NCI-H1930 (cell line): ENCODE measurements around the gene KATNBL1.
"Not testable (repeated sequence)": the region's sequence is repeated elsewhere in the genome, so short reads cannot be mapped to it uniquely, and the experiment has no call there.

ENCODE experiments used
- DNase-seq, 2 experiments: peaks; one replicate each; lab custom pipeline; 2025; lab: John Stamatoyannopoulos, UW

KATNBL1 gene

GRCh38 chr15:34203305-34203704, 6.6 kb downstream of the KATNBL1 start:
- no peak for DNase-seq

- not testable (repeated sequence) for DNase-seq
Measured at GRCh38 chr15:34193272-34193671, 16.6 kb downstream of the KATNBL1 start.

GRCh38 chr15:34188711-34189110, 21.2 kb downstream of the KATNBL1 start:
- DNase-seq = no peak

DNA sequence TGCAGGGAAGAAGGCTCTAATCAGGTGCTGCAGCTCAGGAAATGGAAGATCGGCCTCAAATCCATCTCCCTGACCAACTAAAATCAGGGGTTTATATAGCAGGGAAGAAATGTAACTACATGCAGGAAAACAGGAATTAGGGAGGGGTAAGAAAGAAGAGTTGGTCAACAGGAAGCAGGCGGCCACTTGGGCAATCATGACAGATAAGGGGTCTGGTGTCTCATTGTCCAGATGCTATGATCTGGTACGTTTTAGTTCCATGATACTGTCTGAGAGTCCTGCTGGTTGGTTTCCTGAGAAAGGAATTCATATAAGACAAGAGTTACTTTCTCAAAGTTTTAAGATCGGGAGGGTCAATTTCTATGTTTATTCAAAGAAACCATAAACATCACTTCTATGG, 24.2 kb downstream of the KATNBL1 start:
- DNase-seq = no peak

DNA sequence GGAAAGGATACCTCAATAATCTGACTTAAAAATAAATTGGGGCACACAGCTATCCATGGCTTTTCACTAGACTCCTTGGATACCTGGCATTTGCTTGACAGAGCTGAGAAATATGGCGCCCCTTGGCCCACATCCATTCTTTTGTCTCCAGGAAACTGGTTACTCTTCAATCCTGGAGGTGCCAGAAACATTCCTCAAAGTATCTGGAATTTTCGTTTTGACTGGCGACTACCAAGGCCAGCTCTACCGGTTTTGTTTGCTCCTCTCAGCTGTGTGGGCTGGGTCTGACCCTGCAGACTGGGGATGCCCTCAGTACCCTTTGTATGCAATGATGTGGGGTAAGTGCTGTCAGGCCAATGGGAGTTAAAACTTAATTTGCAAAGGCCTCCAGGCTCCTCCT, 27.0 kb downstream of the KATNBL1 start:
- DNase-seq = no peak

- DNase-seq = no peak
Measured at GRCh38 chr15:34179234-34179633, 30.7 kb downstream of the KATNBL1 start.

- not testable (repeated sequence) for DNase-seq
Measured at GRCh38 chr15:34165987-34166573, 43.8 kb downstream of the KATNBL1 start.

DNA sequence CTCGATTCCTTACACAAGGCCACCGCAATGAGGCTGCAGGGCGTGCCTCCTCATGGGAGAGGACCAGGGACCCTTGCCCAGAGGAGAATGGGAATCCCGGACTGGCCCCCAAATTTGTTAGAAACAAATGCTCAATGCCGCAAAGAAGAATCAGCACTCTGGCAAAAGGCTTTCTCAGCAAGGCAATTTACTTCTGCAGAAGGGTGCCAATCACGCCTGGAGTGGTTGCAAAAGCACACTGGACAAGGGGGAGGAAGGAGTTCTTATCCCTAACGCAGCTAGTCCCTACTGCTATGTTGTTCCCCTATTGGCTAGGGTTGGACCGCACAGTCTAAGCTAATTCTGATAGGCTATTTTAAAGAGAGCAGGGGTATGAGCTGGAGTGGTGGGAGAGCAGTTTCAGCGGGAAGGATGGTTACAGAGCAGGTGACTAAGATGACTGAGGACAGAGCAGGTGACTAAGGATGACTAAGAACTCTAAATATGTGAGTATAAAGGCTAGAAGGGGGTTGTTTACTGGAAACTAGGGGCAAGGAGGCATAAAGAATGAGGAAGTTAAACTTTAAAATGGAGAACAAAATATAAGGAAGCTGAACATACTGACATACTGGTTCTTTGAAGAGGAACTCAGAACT, 48.5 kb downstream of the KATNBL1 start:
- no peak for DNase-seq

- DNase-seq = no peak
Measured at GRCh38 chr15:34160735-34161134, 49.2 kb downstream of the KATNBL1 start.

DNA sequence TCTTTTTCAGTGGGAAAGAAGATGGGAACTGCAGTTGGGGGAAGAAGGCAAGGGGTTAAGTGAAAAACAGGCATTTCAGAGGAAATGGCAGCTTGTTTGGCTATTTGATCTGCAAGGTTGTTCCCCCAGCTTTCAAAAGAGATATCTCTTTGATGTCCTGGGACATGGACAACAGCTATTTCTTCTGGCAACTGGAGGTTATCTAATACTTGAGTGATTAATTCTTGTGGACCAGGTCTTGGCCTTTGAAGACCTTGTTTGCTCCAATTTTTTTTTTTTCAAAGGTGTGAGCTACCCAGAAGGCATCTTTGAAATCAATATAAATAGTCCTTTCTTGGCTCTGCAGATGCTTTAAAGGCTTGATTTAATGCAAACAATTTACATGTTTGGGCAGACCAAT, 51.5 kb downstream of the KATNBL1 start:
- DNase-seq = no peak

GRCh38 chr15:34155859-34156258, 54.0 kb downstream of the KATNBL1 start:
- DNase-seq = no peak

- DNase-seq = no peak
Measured at GRCh38 chr15:34154725-34155204, 55.1 kb downstream of the KATNBL1 start.

DNA sequence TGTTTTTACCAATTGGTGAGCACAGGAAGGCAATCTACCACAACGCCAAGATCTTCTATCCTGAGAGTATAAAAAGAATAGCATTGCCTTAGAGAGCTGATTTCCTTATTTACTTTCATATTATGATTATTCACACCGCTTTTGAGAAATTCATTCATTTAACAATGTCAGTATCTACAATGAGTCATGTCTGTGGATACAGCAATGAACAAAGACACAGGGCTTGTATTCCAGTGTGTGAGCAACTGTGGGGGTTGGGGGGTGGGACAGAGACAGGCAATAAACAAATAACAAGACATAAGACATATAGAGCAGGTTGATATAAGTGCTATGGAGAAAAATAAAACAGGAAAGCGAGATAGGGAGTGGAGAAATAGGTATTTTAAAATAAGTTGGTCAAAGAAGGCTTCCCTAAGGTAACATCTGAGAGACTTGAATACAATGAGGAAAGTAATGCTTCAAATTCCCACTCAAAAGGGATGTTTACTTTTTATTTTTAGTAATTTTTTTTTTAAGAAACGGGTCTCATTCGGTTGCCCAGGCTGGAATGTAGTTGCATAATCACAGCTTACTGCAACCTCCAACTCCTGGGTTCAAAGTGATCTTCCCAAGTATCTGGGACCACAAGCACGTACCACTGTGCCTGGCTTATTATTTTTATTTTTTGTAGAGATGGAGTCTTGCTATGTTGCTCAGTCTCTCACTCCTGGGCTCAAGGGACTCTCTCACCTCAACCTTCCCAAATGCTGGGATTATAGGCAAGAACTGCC, 62.3 kb downstream of the KATNBL1 start:
- DNase-seq = peak in 1 of 2 experiments; percentile 23

GRCh38 chr15:34133511-34133910, 76.4 kb downstream of the KATNBL1 start:
- no peak for DNase-seq

- DNase-seq = no peak
Measured at GRCh38 chr15:34132881-34133280, 77.0 kb downstream of the KATNBL1 start.

DNA sequence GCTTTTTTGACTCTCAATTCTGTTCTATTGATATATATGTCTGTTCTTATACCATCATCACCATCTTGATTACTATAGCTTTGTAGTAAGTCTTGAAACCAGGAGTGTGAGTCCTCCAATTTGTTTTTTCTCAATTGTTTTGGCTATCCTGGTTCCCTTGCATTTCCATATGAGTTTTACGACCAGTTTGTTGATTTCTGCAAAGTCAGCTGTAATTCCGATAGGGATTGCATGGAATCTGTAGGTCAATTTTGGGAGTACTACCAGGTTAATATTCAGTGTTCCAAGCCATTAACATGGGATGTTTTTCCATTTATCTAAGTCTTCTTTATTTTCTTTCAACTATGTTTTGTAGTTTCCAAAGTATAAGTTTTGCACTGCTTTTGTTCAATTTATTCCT, 81.0 kb downstream of the KATNBL1 start:
- DNase-seq = no peak

DNA sequence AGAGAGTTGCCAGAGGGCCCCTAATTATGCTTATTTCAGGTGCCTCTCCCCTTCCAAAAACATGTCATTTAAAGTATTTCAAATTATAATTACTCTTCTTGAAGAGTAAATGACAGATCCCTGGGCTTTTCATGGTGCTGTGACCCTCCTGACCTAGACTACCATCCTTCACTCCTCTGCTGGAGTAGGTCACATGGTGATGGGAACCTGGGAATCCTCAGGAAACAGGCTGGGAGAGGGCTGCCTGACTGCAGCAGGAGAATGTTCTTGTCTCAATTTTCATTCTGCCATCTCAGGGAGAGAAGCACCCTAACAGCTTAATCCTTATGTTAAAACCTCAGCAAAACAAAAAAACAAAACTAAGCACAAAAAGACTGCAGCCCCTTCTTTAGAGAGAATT, 83.4 kb downstream of the KATNBL1 start:
- DNase-seq = no peak

DNA sequence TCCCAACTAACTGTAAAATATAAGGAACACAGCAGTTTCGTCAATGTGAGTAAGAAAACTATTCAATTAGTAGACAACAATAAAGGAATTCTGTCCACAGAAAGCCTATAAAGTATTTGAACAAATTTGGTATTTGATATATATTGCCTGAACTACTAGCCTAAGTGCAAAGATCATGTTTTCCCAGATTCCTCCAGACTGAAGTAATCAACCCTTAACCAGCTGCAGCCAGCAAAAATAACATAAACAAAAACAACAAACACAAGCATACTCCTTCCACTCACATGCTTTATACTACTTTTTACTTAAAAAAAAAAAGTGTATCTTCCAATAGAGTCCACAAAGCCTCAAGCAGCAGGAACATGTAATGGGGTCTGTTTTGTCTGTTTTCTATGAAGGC, 84.0 kb downstream of the KATNBL1 start:
- no peak for DNase-seq

- no peak for DNase-seq
Measured at GRCh38 chr15:34124651-34125050, 85.2 kb downstream of the KATNBL1 start.

GRCh38 chr15:34122771-34123183, 87.1 kb downstream of the KATNBL1 start:
- DNase-seq = no peak

GRCh38 chr15:34121786-34122185, 88.1 kb downstream of the KATNBL1 start:
- not testable (repeated sequence) for DNase-seq

GRCh38 chr15:34120420-34120819, 89.5 kb downstream of the KATNBL1 start:
- DNase-seq = not testable (repeated sequence)

GRCh38 chr15:34119291-34119690, 90.6 kb downstream of the KATNBL1 start:
- DNase-seq = no peak
